22Rv1 (cell line): ENCODE results near the gene QSOX1.

Experiments
- CTCF ChIP-seq: fragments of 450-650 bp; IDR thresholded peaks from 2 replicates; pipeline ENCODE4 v1.5.1; 2017; ENCODE audit warnings: mild to moderate bottlenecking
- ZFX ChIP-seq: fragments of 450-650 bp; IDR thresholded peaks from 2 replicates; pipeline ENCODE4 v1.6.1; 2017; ENCODE audit warnings: antibody characterized with exemption, borderline replicate concordance

- no peak for TF ChIP-seq CTCF
- TF ChIP-seq ZFX = no peak
Observed at GRCh38 chr1:180169640-180170195, 15.0 kb downstream of the QSOX1 start.
